Osteoblast (primary cell): ENCODE data around the gene AFMID. TPM values are rescaled to one million over a fixed set of nuclear protein-coding genes. Genes with fewer than 3 reads are reported as not detected.
"Not testable (repeated sequence)": the region's sequence is repeated elsewhere in the genome, so short reads cannot be mapped to it uniquely, and the experiment has no call there.

ENCODE experiments used
- DNase-seq: peaks from one replicate; pipeline ENCODE4 v3.0.0; 2011; ENCODE audit warnings: low spot score, mixed read lengths; ENCODE audit not compliant: insufficient read length; ENCODE audit errors: missing footprints
- H2AFZ ChIP-seq: 2 replicates; pipeline ENCODE4 v1.6.0; 2011; ENCODE audit warnings: mild to moderate bottlenecking, low read length
- H3K27ac ChIP-seq: 2 replicates; pipeline ENCODE4 v1.5.1; 2011; ENCODE audit warnings: mild to moderate bottlenecking, low read depth, low read length, moderate library complexity
- H3K27me3 ChIP-seq: 2 replicates; pipeline ENCODE4 v1.6.0; 2012; ENCODE audit warnings: mild to moderate bottlenecking, control low read depth, inconsistent platforms, low read length, moderate library complexity; ENCODE audit not compliant: insufficient read depth
- H3K36me3 ChIP-seq: 2 replicates; pipeline ENCODE4 v1.5.1; 2011; ENCODE audit warnings: mild to moderate bottlenecking, low read length, control low read depth, moderate library complexity; ENCODE audit not compliant: insufficient read depth
- H3K4me1 ChIP-seq: 2 replicates; pipeline ENCODE4 v1.5.1; 2011; ENCODE audit warnings: mild to moderate bottlenecking, low read length, control low read depth, moderate library complexity; ENCODE audit not compliant: insufficient read depth
- H3K4me2 ChIP-seq: 2 replicates; pipeline ENCODE4 v1.6.0; 2011; ENCODE audit warnings: mild to moderate bottlenecking, low read length; ENCODE audit not compliant: insufficient read depth
- H3K4me3 ChIP-seq: fragments of 200-600 bp; sonication (generic); 3 replicates; pipeline ENCODE4 v1.5.1; 2012; ENCODE audit warnings: mild to moderate bottlenecking, low read length, inconsistent platforms; ENCODE audit not compliant: insufficient read depth
- H3K79me2 ChIP-seq: 2 replicates; pipeline ENCODE4 v1.6.0; 2012; ENCODE audit warnings: mild to moderate bottlenecking, low read length, control low read depth, inconsistent platforms; ENCODE audit not compliant: insufficient read depth
- H3K9me3 ChIP-seq: 2 replicates; pipeline ENCODE4 v1.5.1; 2011; ENCODE audit warnings: low read depth, low read length, control low read depth
- H4K20me1 ChIP-seq: 2 replicates; pipeline ENCODE4 v1.6.0; 2012; ENCODE audit warnings: mild to moderate bottlenecking, low read length, control low read depth; ENCODE audit not compliant: insufficient read depth
- CTCF ChIP-seq: IDR thresholded peaks from 2 replicates; pipeline ENCODE4 v1.5.1; 2011; ENCODE audit warnings: mild to moderate bottlenecking, low read depth, low read length, moderate library complexity; ENCODE audit errors: extremely low read depth
- total RNA-seq: library from RNA; depleted of rRNA; stranded (reverse); fragments of >200 nt; gene quantifications from 2 replicates; pipeline ENCODE4 v1.2.3, GENCODE V29; 2012

The AFMID gene
- total RNA-seq, 1 donor, result 23.2 TPM

GRCh38 chr17:78168242-78168902 is 18.8 kb upstream of the AFMID start, which contains the start of gene SYNGR2:
Gene SYNGR2 (plus strand): TSS chr17:78168581. CDS start chr17:78168617, 36 bp downstream.
- Histone ChIP-seq H3K27ac (no peak within 1 kb of the TSS), H3K79me2 (no peaks in the 10 kb centered on the region), H3K4me3 (peak within 1 kb of the TSS; percentile 72), H2AFZ (peak within 1 kb of the TSS; percentile 82), H3K9me3 (no peaks in the 10 kb centered on the region), H3K4me1 (peaks cover 4% of the 10 kb centered on the region), H3K4me2 (peak within 1 kb of the TSS; percentile 79), H4K20me1 (peaks cover 6% of the 10 kb centered on the region), H3K36me3 (no peaks in the 10 kb centered on the region), H3K27me3 (no peaks in the 10 kb centered on the region)
- TF ChIP-seq CTCF, result no peak
- DNase-seq, result peak; percentile 96

GRCh38 chr17:78168903-78169793 is 18.0 kb upstream of the AFMID start:
- Histone ChIP-seq H3K36me3 (no peaks in the 10 kb centered on the region), H3K9me3 (no peaks in the 10 kb centered on the region), H3K27ac (no peak overlapping the region), H4K20me1 (peaks cover 6% of the 10 kb centered on the region), H3K4me1 (peaks cover 4% of the 10 kb centered on the region), H3K4me2 (peak overlapping the region; percentile 79), H3K4me3 (peak overlapping the region; percentile 72), H3K79me2 (no peaks in the 10 kb centered on the region), H2AFZ (peak overlapping the region; percentile 81), H3K27me3 (no peaks in the 10 kb centered on the region)
- no peak for TF ChIP-seq CTCF
- DNase-seq, result peak; percentile 98

DNA sequence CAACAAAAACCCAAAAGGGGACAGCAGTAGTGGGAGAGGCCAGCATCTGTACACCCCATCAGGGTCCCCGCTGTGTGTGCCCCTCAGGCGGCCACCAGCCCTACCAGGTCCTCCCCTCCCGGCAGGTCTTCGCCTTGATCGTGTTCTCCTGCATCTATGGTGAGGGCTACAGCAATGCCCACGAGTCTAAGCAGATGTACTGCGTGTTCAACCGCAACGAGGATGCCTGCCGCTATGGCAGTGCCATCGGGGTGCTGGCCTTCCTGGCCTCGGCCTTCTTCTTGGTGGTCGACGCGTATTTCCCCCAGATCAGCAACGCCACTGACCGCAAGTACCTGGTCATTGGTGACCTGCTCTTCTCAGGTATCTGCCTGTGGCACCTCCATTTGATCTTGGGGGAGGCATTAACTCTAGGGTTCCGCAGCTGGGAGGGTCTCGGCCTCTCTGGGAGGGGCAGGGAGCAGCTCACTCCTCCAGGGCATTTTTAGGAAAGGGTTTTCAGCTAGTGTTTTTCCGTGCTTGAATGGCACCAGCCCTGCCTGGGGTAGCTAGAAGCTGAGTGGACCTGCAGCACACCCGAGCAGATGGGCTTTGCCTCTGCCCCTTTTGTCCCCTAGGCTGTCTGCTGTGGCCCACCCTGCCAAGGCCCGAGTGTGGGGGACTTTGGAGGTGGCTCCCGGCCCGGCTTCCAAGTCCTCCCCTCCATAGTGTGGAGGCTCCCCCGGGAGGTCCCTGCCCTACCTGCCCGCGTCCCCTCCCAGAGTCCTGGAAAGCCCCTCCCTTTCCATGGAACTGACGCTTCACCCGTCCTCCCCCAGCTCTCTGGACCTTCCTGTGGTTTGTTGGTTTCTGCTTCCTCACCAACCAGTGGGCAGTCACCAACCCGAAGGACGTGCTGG is 16.2 kb upstream of the AFMID start:
- DNase-seq, result peak; percentile 54
- no peak for TF ChIP-seq CTCF
- Histone ChIP-seq H3K36me3 (peaks cover 3% of the 10 kb centered on the region), H4K20me1 (peaks cover 8% of the 10 kb centered on the region), H3K27ac (no peak overlapping the region), H3K79me2 (no peaks in the 10 kb centered on the region), H3K9me3 (no peaks in the 10 kb centered on the region), H2AFZ (no peak overlapping the region), H3K4me3 (no peak overlapping the region), H3K27me3 (no peaks in the 10 kb centered on the region), H3K4me1 (peaks cover 4% of the 10 kb centered on the region), H3K4me2 (no peak overlapping the region)

DNA sequence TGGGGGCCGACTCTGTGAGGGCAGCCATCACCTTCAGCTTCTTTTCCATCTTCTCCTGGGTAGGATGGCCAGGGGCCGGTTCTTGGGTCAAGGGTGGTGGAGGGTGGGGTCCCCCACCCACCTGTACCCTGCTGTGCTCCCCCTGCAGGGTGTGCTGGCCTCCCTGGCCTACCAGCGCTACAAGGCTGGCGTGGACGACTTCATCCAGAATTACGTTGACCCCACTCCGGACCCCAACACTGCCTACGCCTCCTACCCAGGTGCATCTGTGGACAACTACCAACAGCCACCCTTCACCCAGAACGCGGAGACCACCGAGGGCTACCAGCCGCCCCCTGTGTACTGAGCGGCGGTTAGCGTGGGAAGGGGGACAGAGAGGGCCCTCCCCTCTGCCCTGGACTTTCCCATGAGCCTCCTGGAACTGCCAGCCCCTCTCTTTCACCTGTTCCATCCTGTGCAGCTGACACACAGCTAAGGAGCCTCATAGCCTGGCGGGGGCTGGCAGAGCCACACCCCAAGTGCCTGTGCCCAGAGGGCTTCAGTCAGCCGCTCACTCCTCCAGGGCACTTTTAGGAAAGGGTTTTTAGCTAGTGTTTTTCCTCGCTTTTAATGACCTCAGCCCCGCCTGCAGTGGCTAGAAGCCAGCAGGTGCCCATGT is 15.4 kb upstream of the AFMID start:
- H3K27ac ChIP-seq, H2AFZ ChIP-seq, H3K4me2 ChIP-seq, H3K4me3 ChIP-seq, H3K9me3 ChIP-seq, H3K36me3 ChIP-seq, H3K4me1 ChIP-seq, H3K27me3 ChIP-seq, H3K79me2 ChIP-seq: not testable (repeated sequence)
- H4K20me1 ChIP-seq, result peaks cover 12% of the 10 kb centered on the region
- DNase-seq, result peak; percentile 61
